GM12878 (cell line): ENCODE results near the gene RTN4R.

Experiments used
- BCLAF1 ChIP-seq: fragments of 450-650 bp; IDR thresholded peaks from 2 replicates; pipeline ENCODE4 v1.6.1; 2017; ENCODE audit warnings: antibody characterized with exemption, mild to moderate bottlenecking, moderate library complexity
- BHLHE40 ChIP-seq, 2 experiments: fragments of 450-650 bp in 1 of 2; IDR thresholded peaks; 2 replicates each; pipeline ENCODE4 v1.6.1; 2011 to 2017; ENCODE audit warnings: low read depth in 2 of 2, borderline replicate concordance in 1 of 2, improper control_type of control experiment in 1 of 2, low read length in 1 of 2, mild to moderate bottlenecking in 1 of 2
- CBFB ChIP-seq: IDR thresholded peaks from 2 replicates; pipeline ENCODE4 v1.6.1; 2016; ENCODE audit warnings: antibody characterized with exemption, low read depth
- CHD2 ChIP-seq: IDR thresholded peaks from 2 replicates; pipeline ENCODE4 v1.6.1; 2011; ENCODE audit warnings: low read depth, low read length, improper control_type of control experiment, borderline replicate concordance
- CTCF ChIP-seq, 3 experiments: IDR thresholded peaks in 2 of 3; conservative IDR thresholded peaks in 1 of 3; 2 replicates each; pipeline ENCODE4 v1.5.1; 2011; ENCODE audit warnings: low read depth in 3 of 3, low read length in 3 of 3, mild to moderate bottlenecking in 3 of 3, control low read depth in 2 of 3, moderate library complexity in 2 of 3, inconsistent platforms in 1 of 3, mixed read lengths in 1 of 3; ENCODE audit not compliant: control insufficient read depth in 2 of 3, insufficient read depth in 1 of 3; ENCODE audit errors: extremely low read depth in 1 of 3
- ESRRA ChIP-seq: IDR thresholded peaks from 2 replicates; pipeline ENCODE4 v1.6.1; 2012; ENCODE audit warnings: mild to moderate bottlenecking, low read length, improper control_type of control experiment
- EZH2 ChIP-seq: IDR thresholded peaks from 2 replicates; pipeline ENCODE4 v1.6.1; 2012; ENCODE audit warnings: low read depth, mild to moderate bottlenecking, control low read depth, inconsistent platforms, low read length, borderline replicate concordance; ENCODE audit not compliant: control insufficient read depth
- GABPA ChIP-seq: IDR thresholded peaks from 2 replicates; pipeline ENCODE4 v1.6.1; 2014; ENCODE audit warnings: antibody characterized with exemption, low read depth, mild to moderate bottlenecking, inconsistent platforms
- MLLT1 ChIP-seq: fragments of 450-650 bp; IDR thresholded peaks from 2 replicates; pipeline ENCODE4 v1.6.1; 2016; ENCODE audit warnings: mild to moderate bottlenecking
- POLR2A ChIP-seq: IDR thresholded peaks from 2 replicates; pipeline ENCODE4 v1.6.1; 2011; ENCODE audit warnings: low read depth, mild to moderate bottlenecking, low read length
- POLR2AphosphoS5 ChIP-seq: IDR thresholded peaks from 2 replicates; pipeline ENCODE4 v1.6.1; 2011; ENCODE audit warnings: mild to moderate bottlenecking, low read length, inconsistent platforms
- TCF3 ChIP-seq: IDR thresholded peaks from 2 replicates; pipeline ENCODE4 v1.6.1; 2012; ENCODE audit warnings: low read depth, mild to moderate bottlenecking, low read length, borderline replicate concordance; ENCODE audit not compliant: insufficient read depth

- TF ChIP-seq POLR2A (no peak), CBFB (no peak), CHD2 (no peak), MLLT1 (no peak), CTCF (IDR thresholded peaks at IDR 0.05 in 2 of 3, conservative IDR thresholded peaks at IDR 0.05 in 1 of 3; ENCODE audit: control insufficient read depth in 2 of 3, extremely low read depth in 1 of 3, insufficient read depth in 1 of 3, low read depth in 3 of 3, low read length in 3 of 3) (no peak), ESRRA (no peak), GABPA (no peak), BCLAF1 (no peak), EZH2 (no peak), POLR2AphosphoS5 (no peak), TCF3 (no peak), BHLHE40 (IDR thresholded peaks at IDR 0.05; ENCODE audit: borderline replicate concordance in 1 of 2, low read depth in 2 of 2, low read length in 1 of 2) (no peak)
Measured at GRCh38 chr22:20240900-20241299, 27.2 kb downstream of the RTN4R start.
